Measurements from ENCODE around the gene RTL10.

DNA sequence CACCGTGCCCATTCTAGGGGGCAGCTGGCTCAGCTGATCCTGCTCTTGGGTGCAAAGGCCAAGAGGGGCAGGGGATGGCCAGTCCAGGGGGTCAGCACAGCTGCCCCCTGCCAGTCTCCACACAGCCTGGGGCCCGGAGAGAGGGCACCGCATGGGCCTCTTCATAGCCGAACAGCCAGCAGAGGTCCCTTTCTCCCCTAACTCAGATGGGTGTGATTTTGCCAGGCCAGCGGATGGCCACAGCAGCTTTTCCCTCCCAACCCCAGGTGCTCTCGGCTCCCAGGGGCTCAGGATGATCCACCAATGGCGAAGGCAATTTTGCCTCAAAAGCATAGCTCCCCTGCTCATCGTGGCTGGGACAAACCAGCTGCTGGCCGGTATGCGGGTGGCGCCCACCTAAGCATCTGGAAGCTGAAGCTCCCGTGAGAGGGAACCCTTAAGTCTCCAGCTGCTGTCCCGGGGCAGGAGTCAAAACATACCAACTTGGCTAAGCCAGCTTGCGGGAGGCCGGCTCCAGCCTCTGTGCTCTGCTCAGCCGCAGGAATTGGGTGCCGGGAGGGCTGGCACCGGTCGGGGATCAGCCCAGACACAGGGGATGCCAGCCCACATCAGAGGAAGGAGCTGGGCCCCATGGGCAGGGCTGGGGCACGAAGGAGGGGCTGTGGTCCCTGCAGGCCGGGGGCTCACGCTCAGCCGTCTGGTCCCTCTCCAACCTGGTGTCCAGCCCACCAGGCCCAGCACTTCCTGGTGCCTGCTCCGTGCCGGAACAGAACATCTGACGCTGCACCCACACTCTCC lies 30.5 kb upstream of the RTL10 start:
- TF ChIP-seq, protein P1, sequence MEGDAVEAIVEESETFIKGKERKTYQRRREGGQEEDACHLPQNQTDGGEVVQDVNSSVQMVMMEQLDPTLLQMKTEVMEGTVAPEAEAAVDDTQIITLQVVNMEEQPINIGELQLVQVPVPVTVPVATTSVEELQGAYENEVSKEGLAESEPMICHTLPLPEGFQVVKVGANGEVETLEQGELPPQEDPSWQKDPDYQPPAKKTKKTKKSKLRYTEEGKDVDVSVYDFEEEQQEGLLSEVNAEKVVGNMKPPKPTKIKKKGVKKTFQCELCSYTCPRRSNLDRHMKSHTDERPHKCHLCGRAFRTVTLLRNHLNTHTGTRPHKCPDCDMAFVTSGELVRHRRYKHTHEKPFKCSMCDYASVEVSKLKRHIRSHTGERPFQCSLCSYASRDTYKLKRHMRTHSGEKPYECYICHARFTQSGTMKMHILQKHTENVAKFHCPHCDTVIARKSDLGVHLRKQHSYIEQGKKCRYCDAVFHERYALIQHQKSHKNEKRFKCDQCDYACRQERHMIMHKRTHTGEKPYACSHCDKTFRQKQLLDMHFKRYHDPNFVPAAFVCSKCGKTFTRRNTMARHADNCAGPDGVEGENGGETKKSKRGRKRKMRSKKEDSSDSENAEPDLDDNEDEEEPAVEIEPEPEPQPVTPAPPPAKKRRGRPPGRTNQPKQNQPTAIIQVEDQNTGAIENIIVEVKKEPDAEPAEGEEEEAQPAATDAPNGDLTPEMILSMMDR (IDR thresholded peaks at IDR 0.05): no peak
- no peak for TF ChIP-seq POLR2A (IDR thresholded peaks at IDR 0.05)
